K562 (cell line): ENCODE results near the gene DCAF4L1. TPM values are rescaled to one million over a fixed set of nuclear protein-coding genes. Genes with fewer than 3 reads are reported as not detected.

ENCODE experiments used
- FOXM1 ChIP-seq, 2 experiments: fragments of 450-650 bp in 1 of 2; sonication (generic) in 1 of 2; formaldehyde crosslinking in 1 of 2; IDR thresholded peaks; 2 replicates each; pipeline versions ENCODE4 v1.6.1 to v1.9.0; 2017 to 2022; ENCODE audit warnings: low read depth in 2 of 2, mild to moderate bottlenecking in 2 of 2, missing genetic modification reagents in 1 of 2, moderate library complexity in 1 of 2
- HIVEP1 ChIP-seq: fragments of 250-450 bp; sonication (Bioruptor Pico); IDR thresholded peaks from 2 replicates; pipeline ENCODE4 v1.4.0; 2020; ENCODE audit warnings: mild to moderate bottlenecking
- IRF2 ChIP-seq: sonication (generic); formaldehyde crosslinking; IDR thresholded peaks from 2 replicates; pipeline ENCODE4 v1.8.1; 2022; ENCODE audit warnings: mild to moderate bottlenecking, missing genetic modification reagents
- L3MBTL2 ChIP-seq: fragments of 450-650 bp; IDR thresholded peaks from 2 replicates; pipeline ENCODE4 v1.6.1; 2016; ENCODE audit warnings: mild to moderate bottlenecking, moderate library complexity
- NCOA1 ChIP-seq: fragments of 450-650 bp; IDR thresholded peaks from 2 replicates; pipeline ENCODE4 v1.6.1; 2016; ENCODE audit warnings: low read depth
- NFIC ChIP-seq: fragments of 450-650 bp; IDR thresholded peaks from 2 replicates; pipeline ENCODE4 v1.6.1; 2017; ENCODE audit warnings: mild to moderate bottlenecking, inconsistent platforms
- NR2C2 ChIP-seq, 2 experiments: fragments of 200-800 bp in 1 of 2; sonication (Bioruptor generic) in 1 of 2; sonication (generic) in 1 of 2; formaldehyde crosslinking in 1 of 2; IDR thresholded peaks; 2 replicates each; pipeline versions ENCODE4 v1.6.1 to v1.8.0; 2016 to 2022; ENCODE audit warnings: mild to moderate bottlenecking in 1 of 2, missing compliant biosample characterization in 1 of 2, missing genetic modification characterization in 1 of 2, missing genetic modification reagents in 1 of 2
- NR4A1 ChIP-seq, 2 experiments: fragments of 250-450 bp in 1 of 2; fragments of 450-650 bp in 1 of 2; sonication (Bioruptor Pico) in 1 of 2; IDR thresholded peaks; 2 replicates each; pipeline versions ENCODE4 v1.4.0 to v1.6.1; 2016 to 2020; ENCODE audit warnings: mild to moderate bottlenecking in 2 of 2, missing compliant biosample characterization in 1 of 2, missing genetic modification characterization in 1 of 2, moderate library complexity in 1 of 2
- POLR2AphosphoS5 ChIP-seq: IDR thresholded peaks from 2 replicates; pipeline ENCODE4 v1.6.1; 2011; ENCODE audit warnings: mild to moderate bottlenecking, low read depth, low read length, moderate library complexity; ENCODE audit not compliant: control insufficient read depth, insufficient read depth
- PPARD ChIP-seq: fragments of 250-450 bp; sonication (Bioruptor Pico); IDR thresholded peaks from 2 replicates; pipeline ENCODE4 v1.8.0; 2022; ENCODE audit warnings: inconsistent platforms, mild to moderate bottlenecking, moderate library complexity
- RBBP5 ChIP-seq: fragments of 200-600 bp; sonication (generic); IDR thresholded peaks from 2 replicates; pipeline ENCODE4 v1.6.1; 2012; ENCODE audit warnings: borderline replicate concordance, mild to moderate bottlenecking, low read length, control low read depth, inconsistent platforms; ENCODE audit not compliant: insufficient read depth, poor library complexity, severe bottlenecking
- RBFOX2 ChIP-seq: fragments of 200-400 bp; formaldehyde crosslinking; IDR thresholded peaks from 2 replicates; pipeline ENCODE4 v1.6.1; 2017; ENCODE audit warnings: low read depth, mild to moderate bottlenecking, low read length, moderate library complexity
- RFX5 ChIP-seq: IDR thresholded peaks from 2 replicates; pipeline ENCODE4 v1.6.1; 2011; ENCODE audit warnings: low read depth, mild to moderate bottlenecking, improper control_type of control experiment, low read length
- SAFB ChIP-seq: fragments of 200-400 bp; formaldehyde crosslinking; IDR thresholded peaks from 2 replicates; pipeline ENCODE4 v1.6.1; 2017; ENCODE audit warnings: low read depth, low read length, borderline replicate concordance
- TEAD2 ChIP-seq: fragments of 450-650 bp; IDR thresholded peaks from 2 replicates; pipeline ENCODE4 v1.6.1; 2016; ENCODE audit warnings: missing genetic modification characterization, control low read depth, missing compliant biosample characterization
- TGIF2 ChIP-seq: sonication (generic); formaldehyde crosslinking; IDR thresholded peaks from 2 replicates; pipeline ENCODE4 v1.8.1; 2022; ENCODE audit warnings: mild to moderate bottlenecking, missing genetic modification reagents, moderate library complexity
- ZFP1 ChIP-seq: fragments of 450-650 bp; formaldehyde crosslinking; IDR thresholded peaks from 2 replicates; pipeline ENCODE4 v1.4.0; 2020; ENCODE audit warnings: mild to moderate bottlenecking, mixed read lengths
- ZFX ChIP-seq: sonication (generic); formaldehyde crosslinking; IDR thresholded peaks from 2 replicates; pipeline ENCODE4 v1.8.0; 2022; ENCODE audit warnings: mild to moderate bottlenecking, missing genetic modification reagents, moderate library complexity
- ZNF354B ChIP-seq: fragments of 250-450 bp; sonication (Bioruptor Pico); IDR thresholded peaks from 2 replicates; pipeline ENCODE4 v1.4.0; 2020
- ZNF583 ChIP-seq: fragments of 250-450 bp; sonication (Bioruptor Pico); IDR thresholded peaks from 2 replicates; pipeline ENCODE4 v1.4.0; 2020
- ZNF707 ChIP-seq: fragments of 250-450 bp; sonication (Bioruptor Pico); conservative IDR thresholded peaks from 2 replicates; pipeline ENCODE4 v1.8.0; 2022; ENCODE audit warnings: inconsistent platforms, mild to moderate bottlenecking, moderate library complexity
- polyA plus RNA-seq, 8 experiments: library from polyadenylated mRNA; depleted of rRNA in 4 of 8; stranded (reverse) in 5 of 8; unstranded in 3 of 8; fragments of >200 nt; fragmentation: Nextera tagmentation in 2 of 8; fragmentation: Illumina TruSeq in 1 of 8; extraction: Ambion mirVana in 2 of 8; extraction: Trizol in 1 of 8; gene quantifications; 2 replicates each; pipeline versions ENCODE4 v1.2.1 to v1.2.3, GENCODE V29; 2011 to 2014; ENCODE audit warnings: inconsistent platforms in 1 of 8, missing spikeins in 1 of 8
- total RNA-seq, 7 experiments: library from RNA; depleted of rRNA in 6 of 7; stranded (reverse); fragments of >200 nt in 6 of 7; fragmentation: Illumina TruSeq in 2 of 7; extraction: Trizol in 2 of 7; gene quantifications; 2 replicates each; pipeline versions ENCODE4 v1.2.1 to v1.2.3, GENCODE V29; 2011 to 2021; ENCODE audit warnings: low replicate concordance in 1 of 7
- TF ChIP-seq, protein P1 (sequence below), 2 experiments: fragments of 450-650 bp; IDR thresholded peaks; 2 replicates each; pipeline ENCODE4 v1.6.1; 2016
- TF ChIP-seq, protein P2 (sequence below): fragments of 450-650 bp; IDR thresholded peaks from 2 replicates; pipeline ENCODE4 v1.6.1; 2016
- TF ChIP-seq, protein P3 (sequence below): fragments of 250-450 bp; sonication (Bioruptor Pico); IDR thresholded peaks from 2 replicates; pipeline ENCODE4 v1.9.0; 2021; ENCODE audit warnings: mild to moderate bottlenecking, inconsistent platforms

Gene DCAF4L1
- total and polyA plus RNA-seq, 9 of the 15 experiments (the other 6 are each of a cell fraction or from before 2014, with no cell fraction given): 0.17 to 0.64 (median 0.36) TPM

DNA sequence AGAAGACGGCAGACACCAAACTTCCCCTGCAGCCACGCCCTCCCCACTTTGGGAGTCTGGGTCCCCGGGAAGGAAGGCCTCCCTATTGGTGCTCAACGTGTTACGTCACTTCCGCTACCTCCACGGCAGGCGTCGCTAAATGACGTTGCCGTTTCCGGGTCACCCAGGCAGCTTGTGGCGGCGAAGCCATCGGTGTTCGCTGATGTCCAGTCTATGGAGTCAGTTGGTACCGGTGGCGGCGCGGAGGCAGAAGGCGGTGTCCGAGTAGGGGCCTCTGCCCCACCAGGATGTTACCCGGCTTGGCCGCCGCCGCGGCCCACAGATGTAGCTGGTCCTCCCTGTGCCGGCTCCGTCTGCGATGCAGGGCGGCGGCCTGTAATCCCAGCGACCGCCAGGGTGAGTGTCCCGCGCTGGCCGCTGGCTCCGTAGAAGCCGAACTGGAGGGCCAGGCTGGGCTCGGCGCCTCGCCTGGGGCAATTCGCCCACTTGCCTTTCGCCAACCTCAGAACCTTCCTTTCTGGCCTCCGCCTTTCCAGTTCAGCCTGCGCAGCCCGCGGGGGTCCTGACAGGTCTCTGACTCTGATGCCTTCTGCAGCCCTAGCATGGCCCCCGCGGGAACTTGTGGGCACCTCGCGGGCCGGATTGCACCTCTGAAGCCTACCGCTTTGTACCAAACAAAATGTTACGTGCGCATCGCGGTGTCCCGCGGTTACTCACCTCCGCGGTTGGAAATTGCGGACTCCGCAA, 9.0 kb downstream of the DCAF4L1 start, which contains the start of gene SLC30A9 (continued):
- TF ChIP-seq, protein P1, sequence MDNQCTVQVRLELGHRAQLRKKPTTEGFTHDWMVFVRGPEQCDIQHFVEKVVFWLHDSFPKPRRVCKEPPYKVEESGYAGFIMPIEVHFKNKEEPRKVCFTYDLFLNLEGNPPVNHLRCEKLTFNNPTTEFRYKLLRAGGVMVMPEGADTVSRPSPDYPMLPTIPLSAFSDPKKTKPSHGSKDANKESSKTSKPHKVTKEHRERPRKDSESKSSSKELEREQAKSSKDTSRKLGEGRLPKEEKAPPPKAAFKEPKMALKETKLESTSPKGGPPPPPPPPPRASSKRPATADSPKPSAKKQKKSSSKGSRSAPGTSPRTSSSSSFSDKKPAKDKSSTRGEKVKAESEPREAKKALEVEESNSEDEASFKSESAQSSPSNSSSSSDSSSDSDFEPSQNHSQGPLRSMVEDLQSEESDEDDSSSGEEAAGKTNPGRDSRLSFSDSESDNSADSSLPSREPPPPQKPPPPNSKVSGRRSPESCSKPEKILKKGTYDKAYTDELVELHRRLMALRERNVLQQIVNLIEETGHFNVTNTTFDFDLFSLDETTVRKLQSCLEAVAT (IDR thresholded peaks at IDR 0.05): peak in 1 of 2 experiments; percentile 47; a peak in 1 of 4 replicates
- TF ChIP-seq ZNF707 (CRISPR knock-in tag) (no peak), NFIC (no peak), ZFP1 (CRISPR knock-in tag) (no peak), RBBP5 (peak; percentile 91), FOXM1 (IDR thresholded peaks at IDR 0.05; ENCODE audit: low read depth) (no peak), FOXM1 (CRISPR knock-in tag; IDR thresholded peaks at IDR 0.05; ENCODE audit: low read depth) (no peak), HIVEP1 (CRISPR knock-in tag) (no peak), ZNF583 (CRISPR knock-in tag) (no peak), ZNF354B (CRISPR knock-in tag) (no peak), RBFOX2 (peak; percentile 95), IRF2 (CRISPR knock-in tag) (no peak), PPARD (CRISPR knock-in tag) (no peak), POLR2AphosphoS5 (peak; percentile 91), NCOA1 (0 out of 2 replicates have a peak, but pooled peaks have one; percentile 53), TGIF2 (CRISPR knock-in tag) (no peak), RFX5 (peak; percentile 43; the same call in 1 of the 2 replicates), ZFX (CRISPR knock-in tag) (peak; percentile 90), L3MBTL2 (peak; percentile 53), SAFB (no peak), NR4A1 (CRISPR knock-in tag; IDR thresholded peaks at IDR 0.05) (no peak), NR4A1 (tag; IDR thresholded peaks at IDR 0.05) (no peak), TEAD2 (tag) (no peak), NR2C2 (CRISPR knock-in tag; IDR thresholded peaks at IDR 0.05) (peak; percentile 77), NR2C2 (tag; IDR thresholded peaks at IDR 0.05) (peak; percentile 97)
- TF ChIP-seq, protein P2, sequence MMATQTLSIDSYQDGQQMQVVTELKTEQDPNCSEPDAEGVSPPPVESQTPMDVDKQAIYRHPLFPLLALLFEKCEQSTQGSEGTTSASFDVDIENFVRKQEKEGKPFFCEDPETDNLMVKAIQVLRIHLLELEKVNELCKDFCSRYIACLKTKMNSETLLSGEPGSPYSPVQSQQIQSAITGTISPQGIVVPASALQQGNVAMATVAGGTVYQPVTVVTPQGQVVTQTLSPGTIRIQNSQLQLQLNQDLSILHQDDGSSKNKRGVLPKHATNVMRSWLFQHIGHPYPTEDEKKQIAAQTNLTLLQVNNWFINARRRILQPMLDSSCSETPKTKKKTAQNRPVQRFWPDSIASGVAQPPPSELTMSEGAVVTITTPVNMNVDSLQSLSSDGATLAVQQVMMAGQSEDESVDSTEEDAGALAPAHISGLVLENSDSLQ: peak; percentile 40; the same call in 1 of the 2 replicates
- TF ChIP-seq, protein P3, sequence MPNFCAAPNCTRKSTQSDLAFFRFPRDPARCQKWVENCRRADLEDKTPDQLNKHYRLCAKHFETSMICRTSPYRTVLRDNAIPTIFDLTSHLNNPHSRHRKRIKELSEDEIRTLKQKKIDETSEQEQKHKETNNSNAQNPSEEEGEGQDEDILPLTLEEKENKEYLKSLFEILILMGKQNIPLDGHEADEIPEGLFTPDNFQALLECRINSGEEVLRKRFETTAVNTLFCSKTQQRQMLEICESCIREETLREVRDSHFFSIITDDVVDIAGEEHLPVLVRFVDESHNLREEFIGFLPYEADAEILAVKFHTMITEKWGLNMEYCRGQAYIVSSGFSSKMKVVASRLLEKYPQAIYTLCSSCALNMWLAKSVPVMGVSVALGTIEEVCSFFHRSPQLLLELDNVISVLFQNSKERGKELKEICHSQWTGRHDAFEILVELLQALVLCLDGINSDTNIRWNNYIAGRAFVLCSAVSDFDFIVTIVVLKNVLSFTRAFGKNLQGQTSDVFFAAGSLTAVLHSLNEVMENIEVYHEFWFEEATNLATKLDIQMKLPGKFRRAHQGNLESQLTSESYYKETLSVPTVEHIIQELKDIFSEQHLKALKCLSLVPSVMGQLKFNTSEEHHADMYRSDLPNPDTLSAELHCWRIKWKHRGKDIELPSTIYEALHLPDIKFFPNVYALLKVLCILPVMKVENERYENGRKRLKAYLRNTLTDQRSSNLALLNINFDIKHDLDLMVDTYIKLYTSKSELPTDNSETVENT: peak; percentile 63; the same call in 1 of the 2 replicates
